GM12874 (cell line): ENCODE measurements around the gene GON4L.

Experiments
- CTCF ChIP-seq: IDR thresholded peaks from 2 replicates; pipeline ENCODE4 v1.5.1; 2011; ENCODE audit warnings: low read depth, mild to moderate bottlenecking, control low read depth, low read length, moderate library complexity; ENCODE audit not compliant: insufficient read depth

Gene GON4L

GRCh38 chr1:155856975-155857930 is at the start of gene GON4L:
Gene GON4L, minus strand, starts transcription at chr1:155857214. Its CDS starts 3,434 bp downstream, at chr1:155853780.
- no peak for TF ChIP-seq CTCF

GRCh38 chr1:155904261-155904660 is 47.2 kb upstream of the GON4L start:
- no peak for TF ChIP-seq CTCF

- TF ChIP-seq CTCF = no peak
These were observed 43.1 kb upstream of the GON4L start for GRCh38 chr1:155900161-155900560.

- no peak for TF ChIP-seq CTCF
These were observed 42.7 kb upstream of the GON4L start for GRCh38 chr1:155899683-155900082.

- no peak for TF ChIP-seq CTCF
These were observed 41.9 kb upstream of the GON4L start for GRCh38 chr1:155898888-155899287.

GRCh38 chr1:155897746-155898145 is 40.7 kb upstream of the GON4L start:
- no peak for TF ChIP-seq CTCF

- TF ChIP-seq CTCF = no peak
These were observed 36.6 kb upstream of the GON4L start for GRCh38 chr1:155893389-155894142.
